Measurements from ENCODE around the gene ADCY9.
"Not testable (repeated sequence)": the region's sequence is repeated elsewhere in the genome, so short reads cannot be mapped to it uniquely, and the experiment has no call there.

ADCY9 gene

GRCh38 chr16:4038448-4038847 lies 77.8 kb downstream of the ADCY9 start:
- TF ChIP-seq CTCF (IDR thresholded peaks at IDR 0.05; ENCODE audit: control insufficient read depth, extremely low read depth, insufficient read depth), result no peak
- DNase-seq (ENCODE audit: low read depth), result no peak

GRCh38 chr16:4036952-4037351 lies 79.3 kb downstream of the ADCY9 start:
- DNase-seq (ENCODE audit: low read depth); H3K4me3 ChIP-seq (ENCODE audit: low read depth, low read length): not testable (repeated sequence)

More at GRCh38 chr16:4038448-4038847, 77.8 kb downstream of the ADCY9 start:
- no peak overlapping the region for H3K4me3 ChIP-seq (ENCODE audit: low read depth, low read length)

- H3K4me3 ChIP-seq (ENCODE audit: low read depth, low read length), result no peak overlapping the region
- TF ChIP-seq CTCF (IDR thresholded peaks at IDR 0.05; ENCODE audit: control insufficient read depth, extremely low read depth, insufficient read depth), result no peak
- no peak for DNase-seq (ENCODE audit: low read depth)
These were observed 81.3 kb downstream of the ADCY9 start for GRCh38 chr16:4034963-4035362.

- TF ChIP-seq CTCF (IDR thresholded peaks at IDR 0.05; ENCODE audit: control insufficient read depth, extremely low read depth, insufficient read depth), result no peak
- no peak for DNase-seq (ENCODE audit: low read depth)
- no peak overlapping the region for H3K4me3 ChIP-seq (ENCODE audit: low read depth, low read length)
These were observed 82.3 kb downstream of the ADCY9 start for GRCh38 chr16:4033951-4034350.

GRCh38 chr16:4032768-4033167 lies 83.5 kb downstream of the ADCY9 start:
- no peak for TF ChIP-seq CTCF (IDR thresholded peaks at IDR 0.05; ENCODE audit: control insufficient read depth, extremely low read depth, insufficient read depth)
- no peak overlapping the region for H3K4me3 ChIP-seq (ENCODE audit: low read depth, low read length)
- DNase-seq (ENCODE audit: low read depth), result no peak

- no peak for DNase-seq (ENCODE audit: low read depth)
- TF ChIP-seq CTCF (IDR thresholded peaks at IDR 0.05; ENCODE audit: control insufficient read depth, extremely low read depth, insufficient read depth), result no peak
- no peak overlapping the region for H3K4me3 ChIP-seq (ENCODE audit: low read depth, low read length)
These were observed 88.1 kb downstream of the ADCY9 start for GRCh38 chr16:4028144-4028543.

GRCh38 chr16:4026854-4027253 lies 89.4 kb downstream of the ADCY9 start:
- no peak for DNase-seq (ENCODE audit: low read depth)
- no peak overlapping the region for H3K4me3 ChIP-seq (ENCODE audit: low read depth, low read length)
- TF ChIP-seq CTCF (IDR thresholded peaks at IDR 0.05; ENCODE audit: control insufficient read depth, extremely low read depth, insufficient read depth), result no peak
